HG02678 (cell line): ENCODE measurements around the gene FOXP1.
"Not testable (repeated sequence)": the region's sequence is repeated elsewhere in the genome, so short reads cannot be mapped to it uniquely, and the experiment has no call there.

Experiments used
- ATAC-seq: cut with Tn5 transposase; IDR thresholded peaks from one replicate; pipeline ENCODE4 v1.9.1; 2021; ENCODE audit warnings: mild to moderate bottlenecking, moderate library complexity; ENCODE audit not compliant: unreplicated experiment

FOXP1 gene

GRCh38 chr3:71002298-71002697 is 581.2 kb downstream of the FOXP1 start:
- ATAC-seq = no peak

- no peak for ATAC-seq
These were observed 582.2 kb downstream of the FOXP1 start for GRCh38 chr3:71001303-71001830.

GRCh38 chr3:71000483-71000882 is 583.0 kb downstream of the FOXP1 start:
- no peak for ATAC-seq

GRCh38 chr3:70999730-71000129 is 583.8 kb downstream of the FOXP1 start:
- no peak for ATAC-seq

- ATAC-seq = no peak
These were observed 587.4 kb downstream of the FOXP1 start for GRCh38 chr3:70996082-70996481.

- ATAC-seq = no peak
These were observed 588.9 kb downstream of the FOXP1 start for GRCh38 chr3:70994644-70995043.

- ATAC-seq = no peak
These were observed 590.8 kb downstream of the FOXP1 start for GRCh38 chr3:70992562-70993204.

- no peak for ATAC-seq
These were observed 591.4 kb downstream of the FOXP1 start for GRCh38 chr3:70992131-70992530.

- no peak for ATAC-seq
These were observed 592.8 kb downstream of the FOXP1 start for GRCh38 chr3:70990723-70991122.

- ATAC-seq = no peak
These were observed 593.3 kb downstream of the FOXP1 start for GRCh38 chr3:70990185-70990584.

GRCh38 chr3:70989174-70989573 is 594.4 kb downstream of the FOXP1 start:
- no peak for ATAC-seq

- ATAC-seq = no peak
These were observed 595.4 kb downstream of the FOXP1 start for GRCh38 chr3:70988111-70988510.

- ATAC-seq = no peak
These were observed 598.0 kb downstream of the FOXP1 start for GRCh38 chr3:70985572-70985971.

GRCh38 chr3:70984776-70985482 is 598.6 kb downstream of the FOXP1 start:
- ATAC-seq = no peak

- ATAC-seq = peak; percentile 76
These were observed 600.8 kb downstream of the FOXP1 start for GRCh38 chr3:70982700-70983140.

GRCh38 chr3:70982284-70982683 is 601.2 kb downstream of the FOXP1 start:
- no peak for ATAC-seq

GRCh38 chr3:70981231-70981880 is 602.2 kb downstream of the FOXP1 start:
- ATAC-seq = no peak

GRCh38 chr3:70980646-70981170 is 602.8 kb downstream of the FOXP1 start:
- ATAC-seq = no peak

- no peak for ATAC-seq
These were observed 603.4 kb downstream of the FOXP1 start for GRCh38 chr3:70979983-70980645.

GRCh38 chr3:70977712-70978111 is 605.8 kb downstream of the FOXP1 start:
- ATAC-seq = no peak

- ATAC-seq = not testable (repeated sequence)
These were observed 607.5 kb downstream of the FOXP1 start for GRCh38 chr3:70975981-70976380.
